HepG2 (cell line): ENCODE results near the gene PCSK1. TPM values are rescaled to one million over a fixed set of nuclear protein-coding genes. Genes with fewer than 3 reads are reported as not detected.

Source experiments
- ATAC-seq: fragments of 200-7000 bp; cut with Tn5 transposase; 3 replicates; pipeline ENCODE4 v1.9.1; 2020; ENCODE audit warnings: mild to moderate bottlenecking, moderate library complexity
- BruUV-seq: library from RNA; stranded (reverse); fragments of 400-500 nt; replicated peaks from 2 replicates; lab custom pipeline; 2021; lab: Mats Ljungman, UMichigan
- CTCF ChIA-PET: fragments of 300-600 bp; formaldehyde crosslinking; extraction: SDS; loops from one replicate; lab custom pipeline; 2021; ENCODE audit warnings: low total read pairs, inconsistent platforms, low intra/inter-chr PET ratio; lab: Yijun Ruan, JAX
- POLR2A ChIA-PET: fragments of 350-600 bp; sonication (Branson Sonifier 250); formaldehyde crosslinking; loops from one replicate; lab custom pipeline; 2020; ENCODE audit warnings: antibody characterized with exemption, inconsistent platforms; lab: Yijun Ruan, JAX
- DNase-seq: peaks from one replicate; pipeline ENCODE4 v3.0.0-alpha.2; 2015; ENCODE audit warnings: low spot score
- FAIRE-seq: peaks from 3 replicates; lab custom pipeline; 2011; peaks lifted over from hg19 to GRCh38; lab: Jason Lieb, UNC
- H2AFZ ChIP-seq: one replicate; pipeline ENCODE4 v1.6.1; 2011; ENCODE audit warnings: low read length, inconsistent platforms
- H3K27ac ChIP-seq: fragments of 300-600 bp; 3 replicates; pipeline ENCODE4 v1.8.0; 2011; ENCODE audit warnings: mixed run types, mild to moderate bottlenecking, mixed read lengths, low read length, inconsistent platforms; ENCODE audit not compliant: insufficient read depth; ENCODE audit errors: extremely low read length
- H3K27me3 ChIP-seq, 2 experiments: fragments of 200-600 bp in 1 of 2; 2 replicates in 1 of 2; 3 replicates in 1 of 2; pipeline versions ENCODE4 v1.6.0 to v1.8.0; 2011; ENCODE audit warnings: low read length in 2 of 2, mild to moderate bottlenecking in 2 of 2, moderate library complexity in 2 of 2, inconsistent platforms in 1 of 2; ENCODE audit not compliant: insufficient read depth in 2 of 2, control insufficient read depth in 1 of 2
- H3K36me3 ChIP-seq, 2 experiments: fragments of 200-600 bp in 1 of 2; replicated peaks in 1 of 2; 2 replicates in 1 of 2; 3 replicates in 1 of 2; pipeline versions ENCODE4 v1.5.1 to v1.8.0; 2011; ENCODE audit warnings: low read length in 2 of 2, inconsistent platforms in 1 of 2; ENCODE audit not compliant: insufficient read depth in 2 of 2, control insufficient read depth in 1 of 2
- H3K4me1 ChIP-seq: 2 replicates; pipeline ENCODE4 v1.5.1; 2012; ENCODE audit warnings: low read length, inconsistent platforms; ENCODE audit not compliant: insufficient read depth
- H3K4me2 ChIP-seq: 2 replicates; pipeline ENCODE4 v1.6.0; 2011; ENCODE audit warnings: low read depth, low read length, inconsistent platforms
- H3K4me3 ChIP-seq, 3 experiments: fragments of 200-600 bp in 1 of 3; sonication (generic), shearing (Covaris generic) in 1 of 3; replicated peaks in 1 of 3; 2 replicates each; pipeline ENCODE4 v1.5.1; 2011 to 2016; ENCODE audit warnings: low read length in 3 of 3, inconsistent platforms in 2 of 3, low read depth in 2 of 3, mild to moderate bottlenecking in 2 of 3, control low read depth in 1 of 3, mixed read lengths in 1 of 3; ENCODE audit not compliant: insufficient read depth in 1 of 3
- H3K79me2 ChIP-seq: one replicate; pipeline ENCODE4 v1.6.1; 2011; ENCODE audit warnings: low read length, inconsistent platforms; ENCODE audit not compliant: insufficient read depth
- H3K9ac ChIP-seq: 2 replicates; pipeline ENCODE4 v1.6.0; 2011; ENCODE audit warnings: mild to moderate bottlenecking, low read depth, low read length, inconsistent platforms; ENCODE audit not compliant: insufficient read depth
- H3K9me3 ChIP-seq: 2 replicates; pipeline ENCODE4 v1.5.1; 2012; ENCODE audit warnings: mild to moderate bottlenecking, low read length
- H4K20me1 ChIP-seq: 2 replicates; pipeline ENCODE4 v1.6.0; 2011; ENCODE audit warnings: inconsistent platforms, mild to moderate bottlenecking, low read length, moderate library complexity; ENCODE audit not compliant: insufficient read depth
- EHMT2 ChIP-seq: fragments of 200-600 bp; sonication (generic); IDR thresholded peaks from 2 replicates; pipeline ENCODE4 v1.7.0; 2017; ENCODE audit warnings: antibody characterized with exemption, low read depth, low read length, borderline replicate concordance
- FOXK1 ChIP-seq: sonication (generic); formaldehyde crosslinking; IDR thresholded peaks from 2 replicates; pipeline ENCODE4 v1.4.0; 2020; ENCODE audit warnings: low read depth, missing genetic modification reagents, borderline replicate concordance
- GATAD2A ChIP-seq: IDR thresholded peaks from 2 replicates; pipeline ENCODE4 v1.6.1; 2016
- NCOR1 ChIP-seq: fragments of 200-600 bp; sonication (generic); IDR thresholded peaks from 2 replicates; pipeline ENCODE4 v1.7.0; 2017; ENCODE audit warnings: antibody characterized with exemption, low read length, borderline replicate concordance
- NKX3-1 ChIP-seq: sonication (generic); formaldehyde crosslinking; IDR thresholded peaks from 2 replicates; pipeline ENCODE4 v1.5.0; 2020; ENCODE audit warnings: missing genetic modification reagents
- POGZ ChIP-seq: sonication (generic); formaldehyde crosslinking; IDR thresholded peaks from 2 replicates; pipeline ENCODE4 v1.4.0; 2020; ENCODE audit warnings: mild to moderate bottlenecking, missing genetic modification reagents
- STAT5B ChIP-seq: sonication (generic); formaldehyde crosslinking; IDR thresholded peaks from 2 replicates; pipeline ENCODE4 v1.4.0; 2020; ENCODE audit warnings: missing genetic modification reagents
- ZNF720 ChIP-seq: sonication (generic); formaldehyde crosslinking; IDR thresholded peaks from 2 replicates; pipeline ENCODE4 v1.4.0; 2020; ENCODE audit warnings: missing genetic modification reagents
- ZNF839 ChIP-seq: sonication (generic); formaldehyde crosslinking; IDR thresholded peaks from 2 replicates; pipeline ENCODE4 v1.4.0; 2020; ENCODE audit warnings: missing genetic modification reagents, mild to moderate bottlenecking, borderline replicate concordance
- WGBS: methylation state at CpG from one replicate; pipeline ENCODE4 v1.1.6; 2017; ENCODE audit warnings: low lambda C conversion rate; 5-methylcytosine and 5-hydroxymethylcytosine counted together
- in situ Hi-C: cut with HindIII; loops from 2 replicates; pipeline ENCODE4 v1.10.0; 2017; ENCODE audit warnings: low pct_unique_long_range_greater_than_20kb; ENCODE audit not compliant: extremely low pct_ligation_motif_present
- intact Hi-C: fragments of 100-400 bp; cut with micrococcal nuclease; formaldehyde crosslinking; loops from one replicate; pipeline ENCODE4 v1.10.0; 2022; ENCODE audit not compliant: unreplicated experiment
- polyA plus RNA-seq, 8 experiments: library from polyadenylated mRNA; depleted of rRNA in 3 of 8; stranded (reverse) in 7 of 8; unstranded in 1 of 8; fragments of >200 nt; fragmentation: Illumina TruSeq in 4 of 8; extraction: Trizol in 4 of 8; gene quantifications; 2 replicates each; pipeline versions ENCODE4 v1.2.1 to v1.2.3, GENCODE V29; 2011 to 2016; ENCODE audit warnings: low read depth in 4 of 8, missing spikeins in 1 of 8, mixed read lengths in 1 of 8; ENCODE audit not compliant: insufficient read depth in 1 of 8
- total RNA-seq, 5 experiments: library from RNA; depleted of rRNA; stranded (reverse); fragments of >200 nt; fragmentation: Illumina TruSeq; extraction: Trizol; gene quantifications; 2 replicates each; pipeline ENCODE4 v1.2.3, GENCODE V29; 2016; ENCODE audit warnings: low read depth in 1 of 5
- TF ChIP-seq, protein P1 (sequence below): sonication (generic); formaldehyde crosslinking; IDR thresholded peaks from 2 replicates; pipeline ENCODE4 v1.9.0; 2022; ENCODE audit warnings: missing genetic modification reagents, mild to moderate bottlenecking, borderline replicate concordance
- TF ChIP-seq, protein P2 (sequence below): sonication (generic); formaldehyde crosslinking; IDR thresholded peaks from 2 replicates; pipeline ENCODE4 v1.5.1; 2020; ENCODE audit warnings: missing genetic modification reagents, mild to moderate bottlenecking, borderline replicate concordance
- TF ChIP-seq, protein P3 (sequence below): sonication (generic); formaldehyde crosslinking; IDR thresholded peaks from 2 replicates; pipeline ENCODE4 v1.5.0; 2020; ENCODE audit warnings: mild to moderate bottlenecking, missing genetic modification reagents, borderline replicate concordance

Gene PCSK1
- total and polyA plus RNA-seq, 2 of the 13 experiments (the other 11 are each of a cell fraction or from before 2014, with no cell fraction given) = not detected

DNA sequence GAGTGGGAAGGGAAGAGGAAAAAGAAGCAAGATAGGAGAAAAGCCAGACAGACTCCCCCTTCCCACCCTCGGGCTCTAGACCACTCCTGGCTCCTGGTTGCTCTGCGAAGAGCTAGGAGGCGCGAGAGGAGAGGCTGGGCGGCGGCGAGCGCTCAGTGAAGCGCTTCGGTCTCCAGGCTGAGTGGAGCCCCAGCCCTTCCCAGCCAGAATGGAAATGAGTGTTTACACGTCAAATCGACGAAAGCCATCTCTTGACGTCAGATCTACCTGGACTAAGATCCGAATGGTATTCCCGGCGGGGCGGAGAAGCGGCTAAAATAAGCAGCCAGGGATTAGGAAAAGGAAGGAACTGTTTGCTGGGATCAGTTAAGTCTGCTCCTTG is at the start of gene PCSK1 (continued):
- TF ChIP-seq, protein P1, sequence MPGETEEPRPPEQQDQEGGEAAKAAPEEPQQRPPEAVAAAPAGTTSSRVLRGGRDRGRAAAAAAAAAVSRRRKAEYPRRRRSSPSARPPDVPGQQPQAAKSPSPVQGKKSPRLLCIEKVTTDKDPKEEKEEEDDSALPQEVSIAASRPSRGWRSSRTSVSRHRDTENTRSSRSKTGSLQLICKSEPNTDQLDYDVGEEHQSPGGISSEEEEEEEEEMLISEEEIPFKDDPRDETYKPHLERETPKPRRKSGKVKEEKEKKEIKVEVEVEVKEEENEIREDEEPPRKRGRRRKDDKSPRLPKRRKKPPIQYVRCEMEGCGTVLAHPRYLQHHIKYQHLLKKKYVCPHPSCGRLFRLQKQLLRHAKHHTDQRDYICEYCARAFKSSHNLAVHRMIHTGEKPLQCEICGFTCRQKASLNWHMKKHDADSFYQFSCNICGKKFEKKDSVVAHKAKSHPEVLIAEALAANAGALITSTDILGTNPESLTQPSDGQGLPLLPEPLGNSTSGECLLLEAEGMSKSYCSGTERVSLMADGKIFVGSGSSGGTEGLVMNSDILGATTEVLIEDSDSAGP (CRISPR knock-in tag) = no peak
- TF ChIP-seq STAT5B (CRISPR knock-in tag) (no peak), POGZ (CRISPR knock-in tag) (no peak), EHMT2 (no peak), GATAD2A (no peak), ZNF839 (CRISPR knock-in tag) (no peak), ZNF720 (no peak)
- TF ChIP-seq, protein P2, sequence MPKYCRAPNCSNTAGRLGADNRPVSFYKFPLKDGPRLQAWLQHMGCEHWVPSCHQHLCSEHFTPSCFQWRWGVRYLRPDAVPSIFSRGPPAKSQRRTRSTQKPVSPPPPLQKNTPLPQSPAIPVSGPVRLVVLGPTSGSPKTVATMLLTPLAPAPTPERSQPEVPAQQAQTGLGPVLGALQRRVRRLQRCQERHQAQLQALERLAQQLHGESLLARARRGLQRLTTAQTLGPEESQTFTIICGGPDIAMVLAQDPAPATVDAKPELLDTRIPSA (CRISPR knock-in tag) = no peak
- TF ChIP-seq, all 625 proteins: peak for 0

DNA sequence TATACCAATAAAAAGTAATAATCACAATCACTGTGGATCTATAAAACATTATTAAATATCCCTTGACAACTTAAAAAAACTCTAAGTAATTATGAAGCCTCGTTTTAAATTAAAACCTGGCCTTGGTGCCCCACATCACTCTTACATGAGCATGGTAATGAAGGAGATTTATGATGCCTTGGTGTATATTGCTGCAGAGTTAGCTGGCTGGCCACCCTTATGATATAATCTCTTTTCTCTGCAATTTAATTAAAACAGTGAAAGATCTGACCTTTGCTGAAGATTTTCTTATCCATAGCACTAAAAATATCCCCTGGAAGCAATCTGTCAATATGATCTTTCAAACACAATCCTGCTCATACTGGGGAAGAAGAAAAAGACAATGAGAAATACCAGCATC is 48.8 kb upstream of the PCSK1 start:
- TF ChIP-seq FOXK1 (CRISPR knock-in tag) = no peak
- TF ChIP-seq NCOR1 = no peak
- TF ChIP-seq NKX3-1 = no peak
- TF ChIP-seq, protein P3, sequence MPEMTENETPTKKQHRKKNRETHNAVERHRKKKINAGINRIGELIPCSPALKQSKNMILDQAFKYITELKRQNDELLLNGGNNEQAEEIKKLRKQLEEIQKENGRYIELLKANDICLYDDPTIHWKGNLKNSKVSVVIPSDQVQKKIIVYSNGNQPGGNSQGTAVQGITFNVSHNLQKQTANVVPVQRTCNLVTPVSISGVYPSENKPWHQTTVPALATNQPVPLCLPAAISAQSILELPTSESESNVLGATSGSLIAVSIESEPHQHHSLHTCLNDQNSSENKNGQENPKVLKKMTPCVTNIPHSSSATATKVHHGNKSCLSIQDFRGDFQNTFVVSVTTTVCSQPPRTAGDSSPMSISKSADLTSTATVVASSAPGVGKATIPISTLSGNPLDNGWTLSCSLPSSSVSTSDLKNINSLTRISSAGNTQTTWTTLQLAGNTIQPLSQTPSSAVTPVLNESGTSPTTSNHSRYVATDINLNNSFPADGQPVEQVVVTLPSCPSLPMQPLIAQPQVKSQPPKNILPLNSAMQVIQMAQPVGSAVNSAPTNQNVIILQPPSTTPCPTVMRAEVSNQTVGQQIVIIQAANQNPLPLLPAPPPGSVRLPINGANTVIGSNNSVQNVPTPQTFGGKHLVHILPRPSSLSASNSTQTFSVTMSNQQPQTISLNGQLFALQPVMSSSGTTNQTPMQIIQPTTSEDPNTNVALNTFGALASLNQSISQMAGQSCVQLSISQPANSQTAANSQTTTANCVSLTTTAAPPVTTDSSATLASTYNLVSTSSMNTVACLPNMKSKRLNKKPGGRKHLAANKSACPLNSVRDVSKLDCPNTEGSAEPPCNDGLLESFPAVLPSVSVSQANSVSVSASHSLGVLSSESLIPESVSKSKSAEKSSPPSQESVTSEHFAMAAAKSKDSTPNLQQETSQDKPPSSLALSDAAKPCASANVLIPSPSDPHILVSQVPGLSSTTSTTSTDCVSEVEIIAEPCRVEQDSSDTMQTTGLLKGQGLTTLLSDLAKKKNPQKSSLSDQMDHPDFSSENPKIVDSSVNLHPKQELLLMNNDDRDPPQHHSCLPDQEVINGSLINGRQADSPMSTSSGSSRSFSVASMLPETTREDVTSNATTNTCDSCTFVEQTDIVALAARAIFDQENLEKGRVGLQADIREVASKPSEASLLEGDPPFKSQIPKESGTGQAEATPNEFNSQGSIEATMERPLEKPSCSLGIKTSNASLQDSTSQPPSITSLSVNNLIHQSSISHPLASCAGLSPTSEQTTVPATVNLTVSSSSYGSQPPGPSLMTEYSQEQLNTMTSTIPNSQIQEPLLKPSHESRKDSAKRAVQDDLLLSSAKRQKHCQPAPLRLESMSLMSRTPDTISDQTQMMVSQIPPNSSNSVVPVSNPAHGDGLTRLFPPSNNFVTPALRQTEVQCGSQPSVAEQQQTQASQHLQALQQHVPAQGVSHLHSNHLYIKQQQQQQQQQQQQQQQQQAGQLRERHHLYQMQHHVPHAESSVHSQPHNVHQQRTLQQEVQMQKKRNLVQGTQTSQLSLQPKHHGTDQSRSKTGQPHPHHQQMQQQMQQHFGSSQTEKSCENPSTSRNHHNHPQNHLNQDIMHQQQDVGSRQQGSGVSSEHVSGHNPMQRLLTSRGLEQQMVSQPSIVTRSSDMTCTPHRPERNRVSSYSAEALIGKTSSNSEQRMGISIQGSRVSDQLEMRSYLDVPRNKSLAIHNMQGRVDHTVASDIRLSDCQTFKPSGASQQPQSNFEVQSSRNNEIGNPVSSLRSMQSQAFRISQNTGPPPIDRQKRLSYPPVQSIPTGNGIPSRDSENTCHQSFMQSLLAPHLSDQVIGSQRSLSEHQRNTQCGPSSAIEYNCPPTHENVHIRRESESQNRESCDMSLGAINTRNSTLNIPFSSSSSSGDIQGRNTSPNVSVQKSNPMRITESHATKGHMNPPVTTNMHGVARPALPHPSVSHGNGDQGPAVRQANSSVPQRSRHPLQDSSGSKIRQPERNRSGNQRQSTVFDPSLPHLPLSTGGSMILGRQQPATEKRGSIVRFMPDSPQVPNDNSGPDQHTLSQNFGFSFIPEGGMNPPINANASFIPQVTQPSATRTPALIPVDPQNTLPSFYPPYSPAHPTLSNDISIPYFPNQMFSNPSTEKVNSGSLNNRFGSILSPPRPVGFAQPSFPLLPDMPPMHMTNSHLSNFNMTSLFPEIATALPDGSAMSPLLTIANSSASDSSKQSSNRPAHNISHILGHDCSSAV (CRISPR knock-in tag) = no peak

More for the DNA sequence above, 48.8 kb upstream of the PCSK1 start:
- ATAC-seq (no peak), FAIRE-seq (no peak), DNase-seq (no peak)
- Histone ChIP-seq H3K27me3 (no peaks in the 10 kb centered on the region; a peak in 1 of 5 replicates), H2AFZ (no peak overlapping the region), H3K4me1 (no peaks in the 10 kb centered on the region), H3K9ac (no peak overlapping the region), H3K4me2 (no peak overlapping the region), H3K4me3 (no peak overlapping the region), H4K20me1 (no peaks in the 10 kb centered on the region), H3K79me2 (no peaks in the 10 kb centered on the region), H3K36me3 (no peaks in the 10 kb centered on the region), H3K9me3 (no peaks in the 10 kb centered on the region), H3K27ac (no peak overlapping the region)
- intact Hi-C loops = no loop called here
- CTCF ChIA-PET = no interaction called here
- WGBS = 0% methylated on average over 1 of the region's 1 CpG
- in situ Hi-C loops = no loop called here
- POLR2A ChIA-PET = no interaction called here
- BruUV-seq = no TSS peak
